ENCODE measurements around the gene C1QTNF7.

Gene C1QTNF7

GRCh38 chr4:15396157-15396800 lies 31.6 kb upstream of the C1QTNF7 start:
- Histone ChIP-seq H3K4me1 (ENCODE audit: control insufficient read depth in 5 of 5, insufficient read depth in 5 of 5, low read length in 5 of 5) (peaks cover 3 to 24% (median 18%) of the 10 kb centered on the region in 5 donors), H3K9me3 (ENCODE audit: control insufficient read depth in 5 of 5, low read length in 5 of 5) (no peaks in the 10 kb centered on the region), H3K4me3 (ENCODE audit: low read depth in 1 of 5, low read length in 5 of 5) (no peak overlapping the region), H3K27ac (ENCODE audit: low read depth, low read length) (no peak overlapping the region), H3K9ac (ENCODE audit: low read length in 5 of 5) (no peak overlapping the region), H3K27me3 (ENCODE audit: control insufficient read depth in 5 of 5, insufficient read depth in 4 of 5, low read length in 5 of 5) (no peaks in the 10 kb centered on the region), H3K36me3 (ENCODE audit: control insufficient read depth in 5 of 5, insufficient read depth in 5 of 5, low read length in 5 of 5) (no peaks in the 10 kb centered on the region)

DNA sequence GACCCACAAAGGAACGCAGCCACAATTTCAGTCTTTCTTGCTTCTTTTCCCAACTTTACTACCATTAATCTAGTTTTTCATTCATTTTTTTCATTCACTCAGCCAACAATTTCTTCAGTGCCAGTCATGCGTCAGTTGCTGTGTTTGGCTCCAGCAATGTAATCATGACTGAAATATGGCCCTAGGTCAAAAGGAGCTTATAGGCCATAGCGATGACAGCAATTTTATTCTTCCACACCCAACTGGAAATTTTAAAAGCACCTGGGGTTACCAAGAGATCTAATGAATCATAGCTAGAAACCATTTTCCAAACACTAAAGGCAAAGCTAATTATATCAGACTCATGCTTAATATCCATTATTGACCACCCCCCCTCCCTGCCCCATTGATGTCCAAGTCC lies 29.8 kb upstream of the C1QTNF7 start:
- Histone ChIP-seq H3K9me3 (ENCODE audit: control insufficient read depth in 5 of 5, low read length in 5 of 5) (no peaks in the 10 kb centered on the region), H3K4me3 (ENCODE audit: low read depth in 1 of 5, low read length in 5 of 5) (no peak overlapping the region), H3K4me1 (ENCODE audit: control insufficient read depth in 5 of 5, insufficient read depth in 5 of 5, low read length in 5 of 5) (peaks cover 3 to 37% (median 28%) of the 10 kb centered on the region in 5 donors), H3K27me3 (ENCODE audit: control insufficient read depth in 5 of 5, insufficient read depth in 4 of 5, low read length in 5 of 5) (no peaks in the 10 kb centered on the region), H3K27ac (ENCODE audit: low read depth, low read length) (no peak overlapping the region), H3K9ac (ENCODE audit: low read length in 5 of 5) (no peak overlapping the region), H3K36me3 (ENCODE audit: control insufficient read depth in 5 of 5, insufficient read depth in 5 of 5, low read length in 5 of 5) (no peaks in the 10 kb centered on the region)

DNA sequence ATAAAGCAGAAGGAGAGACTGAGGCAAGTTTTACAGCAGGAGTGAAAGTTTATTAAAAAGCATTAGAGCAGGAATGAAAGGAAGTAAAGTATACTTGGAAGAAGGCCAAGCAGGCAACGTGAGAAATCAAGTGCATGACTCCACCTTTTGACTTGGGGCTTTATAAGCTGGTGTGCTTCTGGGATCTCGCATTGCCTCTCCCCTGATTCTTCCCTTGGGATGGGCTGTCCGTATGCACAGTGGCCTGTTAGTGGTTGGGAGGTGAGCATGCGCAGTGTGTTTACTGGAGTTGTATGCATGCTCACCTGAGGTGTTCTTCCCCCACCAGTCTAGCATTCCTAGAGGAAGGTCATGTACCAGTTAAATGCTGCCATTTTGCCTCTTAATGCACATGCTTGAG lies 29.1 kb upstream of the C1QTNF7 start:
- H3K9ac ChIP-seq (ENCODE audit: low read length in 5 of 5), result no peak overlapping the region
- peaks cover 3 to 37% (median 28%) of the 10 kb centered on the region in 5 donors for H3K4me1 ChIP-seq (ENCODE audit: control insufficient read depth in 5 of 5, insufficient read depth in 5 of 5, low read length in 5 of 5)
- H3K9me3 ChIP-seq (ENCODE audit: control insufficient read depth in 5 of 5, low read length in 5 of 5), result no peaks in the 10 kb centered on the region
- H3K27ac ChIP-seq (ENCODE audit: low read depth, low read length), result no peak overlapping the region
- H3K27me3 ChIP-seq (ENCODE audit: control insufficient read depth in 5 of 5, insufficient read depth in 4 of 5, low read length in 5 of 5), result no peaks in the 10 kb centered on the region
- H3K36me3 ChIP-seq (ENCODE audit: control insufficient read depth in 5 of 5, insufficient read depth in 5 of 5, low read length in 5 of 5), result no peaks in the 10 kb centered on the region
- H3K4me3 ChIP-seq (ENCODE audit: low read depth in 1 of 5, low read length in 5 of 5), result no peak overlapping the region

- Histone ChIP-seq H3K9ac (ENCODE audit: low read length in 5 of 5) (no peak overlapping the region), H3K27ac (ENCODE audit: low read depth, low read length) (peak overlapping the region; percentile 19), H3K4me3 (ENCODE audit: low read depth in 1 of 5, low read length in 5 of 5) (no peak overlapping the region), H3K36me3 (ENCODE audit: control insufficient read depth in 5 of 5, insufficient read depth in 5 of 5, low read length in 5 of 5) (no peaks in the 10 kb centered on the region), H3K27me3 (ENCODE audit: control insufficient read depth in 5 of 5, insufficient read depth in 4 of 5, low read length in 5 of 5) (no peaks in the 10 kb centered on the region), H3K9me3 (ENCODE audit: control insufficient read depth in 5 of 5, low read length in 5 of 5) (no peaks in the 10 kb centered on the region), H3K4me1 (ENCODE audit: control insufficient read depth in 5 of 5, insufficient read depth in 5 of 5, low read length in 5 of 5) (peaks cover 3 to 37% (median 28%) of the 10 kb centered on the region in 5 donors)
Observed at GRCh38 chr4:15400226-15400625, 27.6 kb upstream of the C1QTNF7 start.

DNA sequence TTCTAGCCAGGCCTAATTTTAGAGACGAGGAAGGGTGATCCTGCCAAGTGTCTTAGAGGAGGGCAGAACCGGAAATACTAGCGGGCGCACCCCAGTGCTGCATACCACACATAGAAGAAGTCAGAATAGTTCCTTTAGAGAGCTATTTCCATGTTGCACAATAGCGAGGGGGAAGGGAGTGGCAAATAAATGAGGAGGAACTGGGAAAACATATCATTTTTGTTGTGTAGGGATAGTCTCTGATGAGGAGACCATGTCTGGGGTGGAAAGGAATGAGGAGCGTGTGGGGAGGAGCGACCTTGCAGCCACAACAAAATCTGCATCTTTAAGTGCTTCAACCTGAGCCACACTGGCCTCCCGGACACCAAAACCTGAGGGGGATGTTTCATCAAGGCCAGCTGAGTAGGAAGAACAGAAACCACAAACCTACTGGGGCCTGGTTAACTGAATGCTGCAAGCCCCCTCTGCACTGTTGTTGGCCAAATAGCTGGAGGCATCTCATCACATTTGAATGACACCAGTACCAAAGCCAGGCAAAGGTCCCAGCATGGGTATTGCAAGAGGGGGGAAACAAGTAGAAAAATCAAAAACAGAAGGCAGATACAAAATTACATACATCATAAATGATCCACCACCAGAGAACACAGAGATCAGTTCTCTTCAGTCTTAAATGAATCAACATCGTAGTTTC lies 26.7 kb upstream of the C1QTNF7 start:
- no peaks in the 10 kb centered on the region for H3K36me3 ChIP-seq (ENCODE audit: control insufficient read depth in 5 of 5, insufficient read depth in 5 of 5, low read length in 5 of 5)
- peaks cover 3 to 37% (median 28%) of the 10 kb centered on the region in 5 donors for H3K4me1 ChIP-seq (ENCODE audit: control insufficient read depth in 5 of 5, insufficient read depth in 5 of 5, low read length in 5 of 5)
- no peaks in the 10 kb centered on the region for H3K9me3 ChIP-seq (ENCODE audit: control insufficient read depth in 5 of 5, low read length in 5 of 5)
- H3K27ac ChIP-seq (ENCODE audit: low read depth, low read length), result peak overlapping the region; percentile 19
- H3K27me3 ChIP-seq (ENCODE audit: control insufficient read depth in 5 of 5, insufficient read depth in 4 of 5, low read length in 5 of 5), result no peaks in the 10 kb centered on the region
- H3K4me3 ChIP-seq (ENCODE audit: low read depth in 1 of 5, low read length in 5 of 5), result peak overlapping the region in 3 of 5 donors; percentile 17 to 49 (median 25)
- no peak overlapping the region for H3K9ac ChIP-seq (ENCODE audit: low read length in 5 of 5)

DNA sequence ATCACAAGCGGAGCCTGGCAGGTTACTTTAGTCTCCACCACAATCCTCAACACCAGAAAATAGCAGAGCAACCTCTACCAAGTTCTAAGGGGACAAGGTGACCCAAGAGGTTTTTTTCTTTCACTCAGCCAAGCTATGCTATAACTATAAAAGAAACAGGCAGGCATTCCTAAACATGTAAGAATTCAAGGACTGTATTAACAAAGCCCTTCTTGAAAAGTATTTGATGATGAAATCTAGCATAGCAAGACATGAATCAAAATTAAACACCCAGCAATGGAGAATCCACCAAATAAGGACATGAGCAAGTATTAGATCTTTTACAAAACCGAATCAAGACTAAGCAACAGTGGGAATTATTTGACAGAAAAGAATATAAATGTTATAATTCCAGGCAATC lies 25.7 kb upstream of the C1QTNF7 start:
- Histone ChIP-seq H3K9ac (ENCODE audit: low read length in 5 of 5) (no peak overlapping the region), H3K27ac (ENCODE audit: low read depth, low read length) (peak overlapping the region; percentile 19), H3K36me3 (ENCODE audit: control insufficient read depth in 5 of 5, insufficient read depth in 5 of 5, low read length in 5 of 5) (no peaks in the 10 kb centered on the region), H3K4me1 (ENCODE audit: control insufficient read depth in 5 of 5, insufficient read depth in 5 of 5, low read length in 5 of 5) (peaks cover 3 to 38% (median 28%) of the 10 kb centered on the region in 5 donors), H3K4me3 (ENCODE audit: low read depth in 1 of 5, low read length in 5 of 5) (no peak overlapping the region), H3K27me3 (ENCODE audit: control insufficient read depth in 5 of 5, insufficient read depth in 4 of 5, low read length in 5 of 5) (no peaks in the 10 kb centered on the region), H3K9me3 (ENCODE audit: control insufficient read depth in 5 of 5, low read length in 5 of 5) (no peaks in the 10 kb centered on the region)

GRCh38 chr4:15402974-15403373 lies 24.9 kb upstream of the C1QTNF7 start:
- H3K4me3 ChIP-seq (ENCODE audit: low read depth in 1 of 5, low read length in 5 of 5), result no peak overlapping the region
- no peak overlapping the region for H3K27ac ChIP-seq (ENCODE audit: low read depth, low read length)
- H3K27me3 ChIP-seq (ENCODE audit: control insufficient read depth in 5 of 5, insufficient read depth in 4 of 5, low read length in 5 of 5), result no peaks in the 10 kb centered on the region
- H3K9me3 ChIP-seq (ENCODE audit: control insufficient read depth in 5 of 5, low read length in 5 of 5), result no peaks in the 10 kb centered on the region
- no peak overlapping the region for H3K9ac ChIP-seq (ENCODE audit: low read length in 5 of 5)
- peaks cover 3 to 38% (median 28%) of the 10 kb centered on the region in 5 donors for H3K4me1 ChIP-seq (ENCODE audit: control insufficient read depth in 5 of 5, insufficient read depth in 5 of 5, low read length in 5 of 5)
- no peaks in the 10 kb centered on the region for H3K36me3 ChIP-seq (ENCODE audit: control insufficient read depth in 5 of 5, insufficient read depth in 5 of 5, low read length in 5 of 5)

DNA sequence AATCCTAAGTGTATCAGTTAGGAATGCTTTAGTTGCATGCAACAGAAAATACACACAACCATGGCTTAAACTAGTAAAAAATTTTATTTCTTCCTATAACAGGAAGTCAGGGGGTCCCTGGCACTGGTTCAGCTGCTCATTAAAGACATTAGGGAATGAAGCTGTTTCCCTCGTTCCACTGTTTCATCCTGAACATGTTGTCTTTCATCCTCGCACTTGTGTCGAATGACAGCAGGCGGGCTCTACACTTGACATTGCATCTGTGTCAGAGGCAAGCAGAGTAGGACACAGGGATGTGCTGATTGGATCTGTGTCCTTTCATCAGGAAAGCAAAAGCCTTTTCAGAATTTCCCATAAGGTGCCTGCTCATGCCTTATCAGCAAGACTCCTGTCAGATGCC lies 22.8 kb upstream of the C1QTNF7 start:
- H3K36me3 ChIP-seq (ENCODE audit: control insufficient read depth in 5 of 5, insufficient read depth in 5 of 5, low read length in 5 of 5), result no peaks in the 10 kb centered on the region
- peaks cover 3 to 28% (median 22%) of the 10 kb centered on the region in 5 donors for H3K4me1 ChIP-seq (ENCODE audit: control insufficient read depth in 5 of 5, insufficient read depth in 5 of 5, low read length in 5 of 5)
- no peaks in the 10 kb centered on the region for H3K27me3 ChIP-seq (ENCODE audit: control insufficient read depth in 5 of 5, insufficient read depth in 4 of 5, low read length in 5 of 5)
- no peak overlapping the region for H3K4me3 ChIP-seq (ENCODE audit: low read depth in 1 of 5, low read length in 5 of 5)
- H3K9me3 ChIP-seq (ENCODE audit: control insufficient read depth in 5 of 5, low read length in 5 of 5), result no peaks in the 10 kb centered on the region
- H3K27ac ChIP-seq (ENCODE audit: low read depth, low read length), result no peak overlapping the region
- no peak overlapping the region for H3K9ac ChIP-seq (ENCODE audit: low read length in 5 of 5)

DNA sequence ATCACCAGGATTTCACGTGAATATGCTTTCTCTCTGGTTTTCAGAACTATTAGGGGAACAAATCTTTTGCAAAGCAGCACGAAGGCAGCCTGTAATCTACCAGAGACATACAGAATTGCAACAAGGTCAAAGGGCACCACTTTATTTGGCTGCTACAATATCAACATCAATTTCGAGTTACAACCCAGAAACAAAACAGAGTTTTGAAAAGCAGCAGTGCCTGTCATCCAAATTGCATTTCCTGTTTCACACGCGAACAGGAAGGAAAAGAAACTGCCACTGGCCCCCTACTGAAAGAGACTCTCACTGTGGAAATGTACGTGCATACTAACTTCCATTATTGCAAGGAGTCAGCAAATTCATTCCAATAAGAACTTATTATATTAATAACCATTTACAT lies 17.1 kb upstream of the C1QTNF7 start:
- Histone ChIP-seq H3K9ac (ENCODE audit: low read length in 5 of 5) (no peak overlapping the region), H3K4me1 (ENCODE audit: control insufficient read depth in 5 of 5, insufficient read depth in 5 of 5, low read length in 5 of 5) (peaks cover 0 to 36% (median 24%) of the 10 kb centered on the region in 5 donors), H3K9me3 (ENCODE audit: control insufficient read depth in 5 of 5, low read length in 5 of 5) (no peaks in the 10 kb centered on the region), H3K27me3 (ENCODE audit: control insufficient read depth in 5 of 5, insufficient read depth in 4 of 5, low read length in 5 of 5) (no peaks in the 10 kb centered on the region), H3K36me3 (ENCODE audit: control insufficient read depth in 5 of 5, insufficient read depth in 5 of 5, low read length in 5 of 5) (no peaks in the 10 kb centered on the region), H3K4me3 (ENCODE audit: low read depth in 1 of 5, low read length in 5 of 5) (no peak overlapping the region), H3K27ac (ENCODE audit: low read depth, low read length) (no peak overlapping the region)

DNA sequence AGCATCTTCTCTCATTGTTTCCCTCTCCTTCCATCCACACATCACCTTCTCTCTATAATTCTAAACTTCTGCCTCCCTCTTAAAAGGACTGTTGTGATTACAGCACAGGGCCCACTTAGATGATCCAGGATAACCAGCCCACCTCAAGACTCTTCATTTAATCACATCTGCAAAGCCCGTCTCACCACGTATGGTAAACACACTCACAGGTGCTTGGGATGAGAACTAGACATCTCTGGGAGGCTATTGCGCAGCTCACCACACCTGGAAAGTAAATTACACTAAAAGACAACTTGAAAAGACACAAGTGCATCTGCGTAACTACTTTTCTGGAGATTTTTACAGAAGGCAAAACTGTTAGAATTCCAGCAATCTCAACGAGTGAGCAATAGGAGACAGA lies 15.4 kb upstream of the C1QTNF7 start:
- Histone ChIP-seq H3K9me3 (ENCODE audit: control insufficient read depth in 5 of 5, low read length in 5 of 5) (no peaks in the 10 kb centered on the region), H3K4me3 (ENCODE audit: low read depth in 1 of 5, low read length in 5 of 5) (no peak overlapping the region), H3K36me3 (ENCODE audit: control insufficient read depth in 5 of 5, insufficient read depth in 5 of 5, low read length in 5 of 5) (no peaks in the 10 kb centered on the region), H3K9ac (ENCODE audit: low read length in 5 of 5) (no peak overlapping the region), H3K27me3 (ENCODE audit: control insufficient read depth in 5 of 5, insufficient read depth in 4 of 5, low read length in 5 of 5) (no peaks in the 10 kb centered on the region), H3K4me1 (ENCODE audit: control insufficient read depth in 5 of 5, insufficient read depth in 5 of 5, low read length in 5 of 5) (peaks cover 0 to 33% (median 25%) of the 10 kb centered on the region in 5 donors), H3K27ac (ENCODE audit: low read depth, low read length) (no peak overlapping the region)
